ENCODE results near the gene ZNF385A. TPM values are rescaled to one million over a fixed set of nuclear protein-coding genes. Genes with fewer than 3 reads are reported as not detected.

ZNF385A gene
- total and polyA plus RNA-seq, 2 of the 4 experiments (the other 2 are of a cell fraction) = 0.36 to 2.5 TPM

GRCh38 chr12:54421175-54421878 is 36.8 kb upstream of the ZNF385A start:
- Histone ChIP-seq H3K9ac (ENCODE audit: low read depth, low read length) (peak overlapping the region; percentile 47; the same call in 1 of the 2 replicates), H3K27me3 (ENCODE audit: control insufficient read depth, insufficient read depth, low read length) (no peaks in the 10 kb centered on the region), H4K5ac (ENCODE audit: low read depth, low read length) (peak overlapping the region; percentile 56), H3K4me3 (ENCODE audit: insufficient read depth, low read depth, low read length) (no peak overlapping the region), H4K91ac (ENCODE audit: insufficient read depth, low read depth, low read length) (peak overlapping the region; percentile 86), H3K4ac (ENCODE audit: low read depth, low read length) (peak overlapping the region; percentile 94), H4K20me1 (ENCODE audit: insufficient read depth, low read length) (peaks cover 15% of the 10 kb centered on the region), H2AK5ac (ENCODE audit: low read depth, low read length) (peak overlapping the region; percentile 100), H3K9me3 (ENCODE audit: control insufficient read depth, insufficient read depth, low read length) (no peaks in the 10 kb centered on the region), H3K14ac (replicated peaks; ENCODE audit: low read depth, low read length) (peak overlapping the region; percentile 92), H2AFZ (replicated peaks; ENCODE audit: low read length, poor library complexity) (peak overlapping the region; percentile 73), H3K27ac (ENCODE audit: insufficient read depth, low read length) (peak overlapping the region; percentile 84), H3K4me1 (ENCODE audit: control insufficient read depth, insufficient read depth, low read length) (peaks cover 23% of the 10 kb centered on the region), H2BK5ac (ENCODE audit: low read depth, low read length, poor library complexity, severe bottlenecking) (peak overlapping the region; percentile 80), H2BK15ac (ENCODE audit: low read depth, low read length) (peak overlapping the region; percentile 79), H3K4me2 (ENCODE audit: low read depth, low read length) (no peak overlapping the region), H3K56ac (ENCODE audit: extremely low read depth, insufficient read depth, low read length) (peak overlapping the region; percentile 64), H3K9me1 (ENCODE audit: insufficient read depth, low read length) (peaks cover 39% of the 10 kb centered on the region), H3K36me3 (ENCODE audit: control insufficient read depth, insufficient read depth, low read length) (peaks cover 2% of the 10 kb centered on the region; the same call in 1 of the 2 replicates), H3K79me1 (ENCODE audit: low read depth in 1 of 2, low read length in 2 of 2) (peaks cover 11 to 24% of the 10 kb centered on the region in 2 experiments; a peak in 3 of 4 replicates), H4K8ac (ENCODE audit: low read depth in 2 of 2, low read length in 2 of 2) (peak overlapping the region; percentile 76 to 84), H3K23ac (ENCODE audit: low read depth, low read length) (peak overlapping the region; percentile 86), H2BK20ac (ENCODE audit: low read depth, low read length) (peak overlapping the region; percentile 85), H2BK120ac (ENCODE audit: low read depth, low read length) (peak overlapping the region; percentile 93), H3K18ac (ENCODE audit: low read depth, low read length) (peak overlapping the region; percentile 86), H2AK9ac (replicated peaks; ENCODE audit: low read depth, low read length, poor library complexity) (peak overlapping the region; percentile 77)
- in situ Hi-C loops (cut with MboI; ENCODE audit: low sequenced_read_pairs) = no loop called here
- ATAC-seq (ENCODE audit: low read depth) (peak; percentile 1; the same call in 1 of the 2 replicates), DNase-seq (peak; percentile 36)
- dilution Hi-C loops (cut with HindIII; ENCODE audit: low sequenced_read_pairs, unreplicated experiment) = no loop called here
- no TSS peak for BruUV-seq (replicated peaks)
- POLR2A ChIA-PET (ENCODE audit: unreplicated experiment) = no interaction called here
- 17% methylated on average over 1 of the region's 4 CpGs; no CpG with 5 or more reads in 1 of the 2 experiments for WGBS, 2 experiments (ENCODE audit: extremely low coverage in 2 of 2, insufficient read length in 1 of 2)
- intact Hi-C loops (cut with micrococcal nuclease) = no loop called here
- CTCF ChIA-PET = interaction anchor here (2.5 kb wide), 1 partner anchor 22 kb away, joined by 9 read pairs; no protein-coding TSS in a partner anchor
- no peak for TF ChIP-seq POLR2A (IDR thresholded peaks at IDR 0.05; ENCODE audit: low read depth, low read length)
- 0 out of 2 replicates have a peak, but pooled peaks have one; percentile 15 for TF ChIP-seq MAZ (IDR thresholded peaks at IDR 0.05; ENCODE audit: borderline replicate concordance, low read depth, low read length)
